Duodenal mucosa (tissue), 2 donors: Measurements from ENCODE around the gene CLTCL1.
A peak's percentile ranks its signal among the peaks of the same experiment; 100 is the strongest.

ENCODE experiments used
- H3K27ac ChIP-seq: one replicate; pipeline ENCODE4 v1.7.0; 2013; ENCODE audit warnings: low read depth, low read length
- H3K27me3 ChIP-seq, 2 donors: one replicate each; pipeline ENCODE4 v1.7.0; 2013; ENCODE audit warnings: low read length in 2 of 2, control low read depth in 1 of 2; ENCODE audit not compliant: insufficient read depth in 2 of 2, control insufficient read depth in 1 of 2
- H3K36me3 ChIP-seq, 2 donors: one replicate each; pipeline ENCODE4 v1.7.0; 2013; ENCODE audit warnings: low read length in 2 of 2, control low read depth in 1 of 2; ENCODE audit not compliant: insufficient read depth in 2 of 2, control insufficient read depth in 1 of 2
- H3K4me1 ChIP-seq, 2 donors: one replicate each; pipeline ENCODE4 v1.7.0; 2013; ENCODE audit warnings: low read length in 2 of 2, control low read depth in 1 of 2; ENCODE audit not compliant: insufficient read depth in 2 of 2, control insufficient read depth in 1 of 2
- H3K4me3 ChIP-seq, 2 donors: one replicate each; pipeline ENCODE4 v1.7.0; 2013; ENCODE audit warnings: low read length in 2 of 2, low read depth in 1 of 2
- H3K9ac ChIP-seq, 2 donors: one replicate each; pipeline ENCODE4 v1.7.0; 2013; ENCODE audit warnings: low read length in 2 of 2, low read depth in 1 of 2
- H3K9me3 ChIP-seq, 2 donors: one replicate each; pipeline ENCODE4 v1.7.0; 2013; ENCODE audit warnings: low read length in 2 of 2, control low read depth in 1 of 2; ENCODE audit not compliant: control insufficient read depth in 1 of 2

The CLTCL1 gene

DNA sequence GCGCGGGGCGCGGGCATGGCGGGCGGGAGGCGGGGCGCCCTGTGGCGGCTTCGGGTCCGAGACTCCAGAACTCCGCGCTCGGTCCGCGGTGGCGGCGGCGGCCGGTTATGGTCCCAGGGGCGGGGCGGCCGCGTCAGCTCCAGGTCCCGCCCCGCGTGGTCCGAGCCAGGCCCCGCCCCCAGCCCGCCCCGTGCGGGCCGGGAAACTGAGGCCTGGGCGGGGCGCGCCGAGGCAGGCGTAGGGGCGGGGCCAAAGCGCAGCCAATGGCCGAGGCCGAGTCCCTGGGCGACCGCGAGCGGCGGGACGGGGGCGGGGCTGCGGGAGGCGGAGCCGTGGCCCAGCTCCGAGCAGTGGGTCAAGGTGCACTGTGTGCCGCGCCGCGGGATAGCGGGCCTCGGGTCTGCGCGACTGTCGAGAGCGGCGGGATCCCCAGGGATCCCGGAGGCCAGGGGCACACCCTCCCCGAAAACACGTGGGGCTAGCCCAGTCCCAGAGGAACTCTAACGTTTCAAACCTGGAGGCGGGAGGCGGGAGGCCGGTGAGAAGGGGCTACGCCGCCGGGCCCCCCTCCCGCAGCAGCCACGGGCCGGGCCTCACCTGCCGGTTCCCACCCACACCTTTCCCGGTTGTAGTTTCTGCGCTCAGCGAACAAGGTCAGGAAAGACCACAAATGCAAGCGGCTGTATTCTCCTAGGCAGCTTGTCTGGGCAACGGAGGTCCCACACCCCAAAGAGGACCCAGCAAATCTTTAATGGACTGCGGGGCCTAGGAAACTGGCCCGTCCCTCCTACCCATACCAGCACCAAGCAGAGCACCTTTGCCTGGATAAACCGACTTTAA, 112.6 kb downstream of the CLTCL1 start, which contains the start of gene SLC25A1:
Gene SLC25A1 (minus strand): TSS at position 80 of the 840 bp plus-strand sequence. CDS start 63 bp downstream, at position 17.
- H3K9ac ChIP-seq: peak within 1 kb of the TSS; percentile 63 to 75
- peak within 1 kb of the TSS; percentile 76 for H3K4me3 ChIP-seq
- H3K4me1 ChIP-seq: peaks cover 19 to 40% of the 10 kb centered on the region in 2 donors
- no peaks in the 10 kb centered on the region for H3K27me3 ChIP-seq
- H3K27ac ChIP-seq: peak within 1 kb of the TSS; percentile 84
- no peaks in the 10 kb centered on the region for H3K9me3 ChIP-seq
- peaks cover 0 to 14% of the 10 kb centered on the region in 2 donors for H3K36me3 ChIP-seq

DNA sequence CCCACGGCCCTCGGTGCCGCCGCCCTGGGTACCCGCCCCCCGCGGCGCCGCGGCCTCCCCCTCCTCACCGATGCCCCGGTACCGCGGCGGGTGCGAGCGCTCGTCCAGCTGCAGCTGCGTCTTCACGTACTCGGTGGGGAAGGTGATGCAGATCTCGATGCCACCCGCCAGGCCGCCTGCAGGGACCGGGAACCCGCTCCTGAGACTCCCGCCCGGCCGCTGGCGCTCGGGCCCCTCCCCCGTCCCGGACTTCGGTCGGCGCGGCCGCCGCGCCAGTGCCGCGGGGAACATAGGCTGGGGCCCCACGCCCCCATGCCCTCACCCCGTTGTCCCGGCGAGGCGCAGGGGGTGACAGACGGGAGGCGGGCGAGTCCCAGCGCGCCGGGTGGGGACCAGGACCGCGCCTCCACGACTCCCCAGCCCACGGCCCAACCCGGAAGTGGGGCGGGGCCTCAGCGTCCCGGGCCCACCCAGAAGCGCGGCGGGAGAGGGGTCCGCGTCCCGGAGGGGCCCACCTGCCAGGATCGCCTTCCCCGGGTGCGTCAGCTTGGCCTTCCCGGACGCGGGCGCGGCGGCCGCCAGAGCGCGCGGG, 113.4 kb downstream of the CLTCL1 start:
- no peaks in the 10 kb centered on the region for H3K9me3 ChIP-seq
- peaks cover 0 to 14% of the 10 kb centered on the region in 2 donors for H3K36me3 ChIP-seq
- peak overlapping the region; percentile 84 for H3K27ac ChIP-seq
- peaks cover 26 to 47% of the 10 kb centered on the region in 2 donors for H3K4me1 ChIP-seq
- peak overlapping the region; percentile 67 to 76 for H3K4me3 ChIP-seq
- peak overlapping the region; percentile 59 to 75 for H3K9ac ChIP-seq
- H3K27me3 ChIP-seq: no peaks in the 10 kb centered on the region

DNA sequence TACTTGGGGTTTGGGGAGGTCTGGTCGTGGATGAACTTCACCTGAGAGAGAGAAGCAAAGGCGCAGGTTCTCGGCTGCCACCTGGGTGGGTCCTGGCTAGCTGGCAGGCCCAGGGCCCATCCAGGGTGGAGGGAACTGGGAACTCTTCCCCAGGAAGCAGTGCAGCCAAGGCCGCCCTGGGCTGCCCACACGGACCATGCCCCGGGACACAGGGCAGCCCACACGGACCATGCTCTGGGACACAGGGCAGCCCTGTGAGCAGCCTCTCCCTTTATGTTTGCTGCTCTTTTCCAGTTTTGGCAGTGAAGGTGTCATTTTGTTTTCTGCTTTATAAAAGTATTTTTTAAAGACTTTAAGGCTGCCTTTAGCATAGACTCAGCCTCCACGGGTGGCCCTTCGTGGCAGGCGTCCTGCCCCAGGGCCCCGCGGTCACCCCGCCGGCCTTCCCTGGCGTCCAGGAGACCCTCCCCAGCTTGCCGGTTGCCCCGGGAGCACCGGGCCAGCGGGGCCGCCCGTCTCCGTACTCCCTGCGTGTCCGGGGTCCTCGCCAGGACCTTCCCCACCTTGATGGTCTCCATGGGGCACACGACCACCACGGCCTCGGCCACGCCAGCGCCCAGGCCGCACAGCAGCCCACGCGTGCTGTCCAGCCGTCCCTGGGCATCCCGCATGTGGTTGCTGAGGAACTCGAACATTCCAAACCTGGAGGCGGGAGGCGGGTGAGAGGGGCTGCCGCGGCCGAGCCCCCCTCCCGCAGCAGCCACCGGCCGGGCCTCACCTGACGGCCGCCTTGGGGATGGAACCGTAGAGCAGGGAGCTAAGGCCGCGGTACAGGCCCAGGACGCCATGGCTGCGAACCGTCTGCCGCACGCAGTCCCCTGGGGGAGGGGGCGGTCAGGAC, 114.1 kb downstream of the CLTCL1 start:
- no peaks in the 10 kb centered on the region for H3K27me3 ChIP-seq
- H3K36me3 ChIP-seq: peaks cover 0 to 14% of the 10 kb centered on the region in 2 donors
- H3K9ac ChIP-seq: peak overlapping the region; percentile 59 to 75
- H3K9me3 ChIP-seq: no peaks in the 10 kb centered on the region
- H3K4me3 ChIP-seq: peak overlapping the region; percentile 67 to 76
- H3K4me1 ChIP-seq: peaks cover 34 to 55% of the 10 kb centered on the region in 2 donors
- H3K27ac ChIP-seq: peak overlapping the region; percentile 84

DNA sequence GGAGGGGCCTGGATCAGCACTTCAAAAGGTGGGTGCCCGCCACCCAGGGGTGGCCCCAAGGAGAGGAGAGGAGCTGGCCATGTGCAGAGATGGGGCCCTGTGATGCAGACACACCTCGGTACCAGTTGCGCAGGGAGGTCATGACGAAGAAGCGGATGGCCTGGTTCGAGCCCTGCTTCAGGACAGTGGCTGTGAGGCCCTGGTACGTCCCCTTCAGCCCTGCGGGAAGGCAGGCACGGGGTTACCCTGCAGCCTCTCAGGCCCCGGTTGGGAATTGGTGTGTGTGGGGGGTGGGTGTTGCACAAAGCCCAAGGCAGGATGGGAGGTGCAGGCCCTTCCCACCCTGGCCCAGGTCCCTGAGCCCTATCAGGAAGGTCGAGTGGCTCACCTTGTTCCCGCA, 114.8 kb downstream of the CLTCL1 start:
- H3K27me3 ChIP-seq: no peaks in the 10 kb centered on the region
- H3K36me3 ChIP-seq: peaks cover 0 to 14% of the 10 kb centered on the region in 2 donors
- H3K4me1 ChIP-seq: peaks cover 38 to 61% of the 10 kb centered on the region in 2 donors
- no peaks in the 10 kb centered on the region for H3K9me3 ChIP-seq
- no peak overlapping the region for H3K27ac ChIP-seq
- H3K9ac ChIP-seq: peak overlapping the region; percentile 59 to 75
- peak overlapping the region; percentile 67 to 76 for H3K4me3 ChIP-seq

DNA sequence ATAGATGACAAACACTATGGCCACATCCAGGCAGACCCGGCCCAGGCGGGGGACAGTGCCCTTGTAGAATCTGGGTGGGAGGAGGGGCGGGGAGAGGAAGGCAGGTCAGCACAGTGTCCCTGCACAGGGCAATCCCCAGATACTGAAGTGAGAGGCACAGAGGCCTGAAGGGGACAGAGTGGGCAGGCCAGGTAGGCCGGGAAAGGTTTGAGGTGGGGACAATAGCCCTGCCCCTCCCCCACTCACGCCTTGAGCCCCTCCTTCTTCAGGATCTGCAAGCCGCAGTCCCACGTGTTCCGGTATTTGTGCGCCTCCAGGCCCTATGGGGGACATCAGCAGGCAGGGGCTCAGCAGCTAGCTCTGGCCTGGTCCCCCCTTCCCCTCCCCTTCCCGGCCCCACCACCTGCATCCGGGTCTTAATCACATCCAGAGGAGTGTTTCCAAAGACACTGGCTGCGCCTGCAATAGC, 115.3 kb downstream of the CLTCL1 start:
- Histone ChIP-seq H3K36me3 (peaks cover 0 to 14% of the 10 kb centered on the region in 2 donors), H3K4me3 (no peak overlapping the region), H3K4me1 (peaks cover 38 to 63% of the 10 kb centered on the region in 2 donors), H3K27me3 (no peaks in the 10 kb centered on the region), H3K9ac (no peak overlapping the region), H3K27ac (no peak overlapping the region), H3K9me3 (no peaks in the 10 kb centered on the region)

DNA sequence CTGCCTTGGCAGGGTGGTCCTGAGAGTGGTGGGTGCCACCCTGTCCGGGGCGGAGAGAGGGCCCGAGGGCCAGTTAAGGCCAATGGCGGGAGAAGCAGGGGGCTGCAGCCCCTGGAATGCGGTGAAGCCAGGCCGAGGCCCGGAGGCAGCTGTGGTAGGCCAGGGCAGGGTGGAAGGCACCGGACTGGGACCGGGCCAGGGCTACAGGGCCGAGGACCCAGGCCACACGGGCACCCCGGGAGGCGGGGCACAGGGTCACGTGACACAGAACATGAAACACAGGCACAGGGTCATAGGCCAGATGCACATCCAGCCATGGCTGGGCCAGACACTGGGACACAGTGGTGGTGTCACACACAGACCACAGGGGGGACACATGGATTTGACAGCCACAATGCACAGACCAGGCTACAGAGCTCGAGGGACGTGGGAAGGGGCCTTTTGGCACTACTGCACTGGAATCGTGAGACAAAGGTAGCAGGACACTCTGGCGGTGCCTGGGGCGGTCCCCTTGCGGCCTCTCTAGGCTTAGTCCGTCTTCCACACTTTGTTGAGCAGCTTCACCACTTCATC, 115.8 kb downstream of the CLTCL1 start:
- no peak overlapping the region for H3K9ac ChIP-seq
- peaks cover 0 to 14% of the 10 kb centered on the region in 2 donors for H3K36me3 ChIP-seq
- H3K27me3 ChIP-seq: peaks cover 0 to under 1% of the 10 kb centered on the region in 2 donors
- H3K27ac ChIP-seq: no peak overlapping the region
- no peak overlapping the region for H3K4me3 ChIP-seq
- H3K9me3 ChIP-seq: no peaks in the 10 kb centered on the region
- H3K4me1 ChIP-seq: peaks cover 42 to 69% of the 10 kb centered on the region in 2 donors

DNA sequence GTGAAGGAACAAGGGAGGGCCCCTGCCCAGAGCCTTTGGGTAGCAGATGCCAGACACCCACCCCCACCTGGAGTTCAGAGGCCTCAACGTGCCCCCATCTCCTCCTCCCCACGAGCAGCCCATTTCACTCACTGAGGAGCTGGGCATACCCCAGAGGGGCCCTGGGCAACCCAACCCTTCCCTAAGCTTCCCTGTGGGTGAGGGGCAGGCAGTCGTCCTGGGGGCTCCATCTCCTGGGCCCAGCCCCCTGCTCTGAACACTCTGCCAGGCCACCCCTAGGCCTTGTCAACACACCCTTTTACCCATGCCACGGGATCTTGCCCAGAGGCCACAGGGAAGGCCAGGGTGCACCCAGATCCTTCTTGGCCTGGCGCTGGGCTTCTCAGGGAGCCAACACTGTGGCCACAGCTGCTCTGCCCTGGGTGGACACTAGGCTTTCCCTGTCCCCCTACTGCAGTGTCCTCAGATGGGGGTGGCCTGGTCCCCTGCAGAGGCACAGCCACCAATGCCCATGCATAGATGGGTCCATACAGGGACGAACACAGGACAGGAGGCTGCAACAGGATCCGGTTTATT, 116.4 kb downstream of the CLTCL1 start:
- H3K27ac ChIP-seq: no peak overlapping the region
- H3K9me3 ChIP-seq: no peaks in the 10 kb centered on the region
- peaks cover 47 to 74% of the 10 kb centered on the region in 2 donors for H3K4me1 ChIP-seq
- H3K27me3 ChIP-seq: peaks cover 5 to 6% of the 10 kb centered on the region in 2 donors
- H3K36me3 ChIP-seq: peaks cover 0 to 14% of the 10 kb centered on the region in 2 donors
- H3K4me3 ChIP-seq: no peak overlapping the region
- no peak overlapping the region for H3K9ac ChIP-seq

DNA sequence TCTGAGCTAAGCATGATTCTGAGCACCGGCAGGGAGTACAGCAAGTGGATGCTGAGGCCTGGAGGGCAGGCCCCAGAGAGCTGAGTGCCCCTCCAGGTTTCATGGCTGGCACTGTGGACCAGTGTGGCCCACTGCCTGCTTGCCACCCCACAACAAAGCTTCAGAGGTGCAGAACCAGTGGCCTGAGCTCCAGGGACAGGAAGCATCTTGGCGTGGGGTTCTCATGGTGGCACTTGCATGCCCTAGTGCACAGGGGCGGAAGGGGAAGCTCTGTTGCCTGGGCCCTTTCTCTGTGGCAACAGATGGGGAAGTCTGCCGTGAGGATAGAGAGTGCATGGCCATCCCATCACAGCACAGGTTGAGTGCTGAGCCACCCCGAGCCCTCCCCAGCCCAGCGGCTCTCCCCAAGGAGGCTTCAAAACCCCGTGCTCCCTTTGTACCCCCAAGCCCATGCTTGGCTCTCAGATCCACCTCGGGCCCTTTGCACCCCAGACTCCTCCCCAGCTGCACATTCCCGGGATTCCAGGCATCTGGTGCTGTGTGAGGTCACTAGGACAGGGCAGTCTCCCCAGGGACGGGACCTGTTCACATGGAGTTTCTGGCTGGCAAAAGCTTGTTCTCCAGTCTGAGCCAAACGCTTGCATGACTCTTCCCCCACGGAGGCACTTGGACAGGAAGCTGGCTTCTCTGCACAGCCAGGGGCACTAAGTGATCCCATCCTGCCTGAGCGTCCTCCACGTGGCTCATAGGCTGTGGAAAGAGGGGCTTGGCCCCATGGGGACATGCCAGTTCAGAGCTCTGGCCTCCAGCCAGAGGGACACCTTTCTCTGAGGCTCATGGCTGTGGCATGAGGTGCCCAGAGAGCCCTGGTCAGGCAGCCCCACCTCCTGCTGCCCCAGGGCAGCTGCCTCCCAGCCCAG, 117.2 kb downstream of the CLTCL1 start:
- Histone ChIP-seq H3K9me3 (no peaks in the 10 kb centered on the region), H3K36me3 (peaks cover 0 to 14% of the 10 kb centered on the region in 2 donors), H3K27me3 (peaks cover 13 to 14% of the 10 kb centered on the region in 2 donors), H3K9ac (no peak overlapping the region), H3K27ac (no peak overlapping the region), H3K4me1 (peaks cover 48 to 77% of the 10 kb centered on the region in 2 donors), H3K4me3 (no peak overlapping the region)
